Activated CD8-positive, alpha-beta memory T cell treated with anti-CD3 and anti-CD28 coated beads, Interleukin-2, amount 50 U/mL, for 24 hours (primary cell): Measurements from ENCODE around the gene TVP23A.
"Not testable (repeated sequence)": the region's sequence is repeated elsewhere in the genome, so short reads cannot be mapped to it uniquely, and the experiment has no call there.

Source experiments
- DNase-seq: peaks from one replicate; pipeline ENCODE4 v3.0.0-alpha.2; 2020; ENCODE audit errors: extremely low read depth

The TVP23A gene

GRCh38 chr16:10835281-10835931 is 16.8 kb upstream of the TVP23A start:
- no peak for DNase-seq

- DNase-seq, result no peak
These were observed 16.2 kb upstream of the TVP23A start for GRCh38 chr16:10834766-10835165.

- DNase-seq, result no peak
These were observed 15.5 kb upstream of the TVP23A start for GRCh38 chr16:10834130-10834529.

DNA sequence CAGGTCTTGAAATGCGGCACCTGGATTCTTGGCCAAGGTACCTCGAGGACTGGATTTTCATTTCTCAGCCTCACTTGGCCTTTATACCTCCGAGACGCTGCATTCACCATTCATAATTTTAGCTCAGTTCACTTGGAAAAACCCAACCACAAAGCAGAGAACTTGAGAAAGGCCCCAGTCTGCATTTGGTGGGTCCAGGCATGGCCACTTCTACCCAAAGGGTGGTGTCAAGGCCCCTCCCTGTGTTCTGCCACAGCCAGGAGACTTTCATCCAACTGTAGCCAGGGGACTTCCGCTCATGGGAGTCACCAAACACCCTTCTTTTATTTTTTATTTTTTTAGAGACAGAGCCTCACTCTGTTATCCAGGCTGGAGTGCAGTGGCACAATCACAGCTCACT is 14.7 kb upstream of the TVP23A start:
- no peak for DNase-seq

GRCh38 chr16:10831894-10832886 is 13.6 kb upstream of the TVP23A start:
- DNase-seq, result no peak

GRCh38 chr16:10830240-10830639 is 11.6 kb upstream of the TVP23A start:
- not testable (repeated sequence) for DNase-seq

- not testable (repeated sequence) for DNase-seq
These were observed 10.9 kb upstream of the TVP23A start for GRCh38 chr16:10829390-10830098.

DNA sequence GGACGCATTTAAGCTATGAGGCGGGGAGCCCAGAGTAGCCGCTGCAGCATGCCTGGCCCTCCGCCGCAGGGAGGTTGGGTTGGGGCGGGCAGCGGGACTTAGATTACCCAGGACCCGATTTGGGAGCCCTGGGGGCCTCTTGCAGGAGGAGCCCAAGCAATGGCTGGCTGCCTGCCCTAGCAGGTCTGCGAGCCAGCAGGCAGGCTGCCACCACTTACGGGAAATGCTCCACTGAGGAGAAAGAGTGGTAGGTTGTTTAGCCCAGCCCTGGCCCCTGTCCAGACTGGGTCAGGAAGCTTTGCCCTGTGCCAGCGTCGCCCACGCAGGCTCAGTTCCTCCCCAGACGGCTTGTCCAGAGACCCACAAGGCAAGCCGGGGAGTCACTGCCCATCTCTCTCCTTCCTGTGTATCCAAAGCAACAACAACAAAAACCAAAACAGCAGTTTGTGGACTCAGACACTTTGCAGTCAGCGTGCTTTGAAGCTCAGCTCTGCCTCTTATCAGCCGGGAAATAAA is 10.3 kb upstream of the TVP23A start:
- no peak for DNase-seq

DNA sequence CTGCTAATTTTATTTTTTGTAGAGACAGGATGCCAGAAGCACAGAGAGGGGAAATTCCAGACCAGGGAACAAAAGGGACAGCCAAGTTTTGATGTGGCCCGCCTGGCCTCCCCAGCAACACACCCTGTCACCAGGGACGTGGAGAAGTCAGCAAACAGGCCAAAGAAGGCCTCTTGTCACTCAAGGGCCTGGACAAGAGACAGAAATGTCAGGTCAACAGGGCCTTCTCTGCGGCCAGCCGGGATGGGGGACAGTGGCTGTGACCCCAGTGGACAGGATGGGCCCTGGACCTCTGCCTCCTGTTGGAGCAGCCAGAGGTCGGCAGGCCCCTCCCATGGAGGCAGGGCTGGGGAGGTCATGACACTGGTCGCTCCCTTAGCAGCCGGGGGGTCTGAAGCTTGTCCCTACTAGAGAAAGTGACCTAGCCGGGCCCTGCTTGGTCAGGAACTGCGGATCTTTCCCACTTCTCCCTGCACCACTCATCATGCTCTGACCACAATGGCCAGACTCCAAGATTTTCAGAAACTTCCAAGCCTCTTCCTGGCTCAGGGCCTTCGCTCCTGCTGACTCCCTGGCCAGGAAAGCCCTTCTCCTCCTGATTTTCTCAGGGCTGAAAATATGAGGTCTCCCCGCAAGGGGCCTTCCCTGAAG is 9.2 kb upstream of the TVP23A start:
- no peak for DNase-seq

- no peak for DNase-seq
These were observed 5.7 kb upstream of the TVP23A start for GRCh38 chr16:10824111-10824893.

GRCh38 chr16:10822702-10823101 is 4.1 kb upstream of the TVP23A start:
- no peak for DNase-seq

DNA sequence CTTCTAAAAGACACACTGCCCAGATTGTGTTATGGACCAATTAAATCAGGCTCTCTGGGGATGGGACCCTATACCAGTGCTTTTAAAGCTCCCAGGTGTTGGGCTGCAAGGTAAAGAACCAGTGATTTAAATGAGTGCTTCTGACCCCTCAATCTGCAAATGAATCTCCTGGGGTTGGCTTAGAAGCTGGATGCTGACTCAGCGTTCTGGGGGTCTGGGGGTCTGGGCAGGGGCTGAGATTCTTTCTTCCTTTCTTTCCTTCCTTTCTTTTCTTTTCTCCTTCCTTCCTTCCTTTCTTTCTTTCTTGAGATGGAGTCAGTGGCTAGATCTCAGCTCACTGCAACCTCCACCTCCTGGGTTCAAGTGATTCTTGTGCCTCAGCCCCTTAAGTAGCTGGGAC is 2.0 kb upstream of the TVP23A start:
- DNase-seq, result no peak

GRCh38 chr16:10817514-10817913 is 1.1 kb downstream of the TVP23A start:
- DNase-seq, result no peak

GRCh38 chr16:10813099-10813455 is 5.5 kb downstream of the TVP23A start:
- DNase-seq, result no peak

DNA sequence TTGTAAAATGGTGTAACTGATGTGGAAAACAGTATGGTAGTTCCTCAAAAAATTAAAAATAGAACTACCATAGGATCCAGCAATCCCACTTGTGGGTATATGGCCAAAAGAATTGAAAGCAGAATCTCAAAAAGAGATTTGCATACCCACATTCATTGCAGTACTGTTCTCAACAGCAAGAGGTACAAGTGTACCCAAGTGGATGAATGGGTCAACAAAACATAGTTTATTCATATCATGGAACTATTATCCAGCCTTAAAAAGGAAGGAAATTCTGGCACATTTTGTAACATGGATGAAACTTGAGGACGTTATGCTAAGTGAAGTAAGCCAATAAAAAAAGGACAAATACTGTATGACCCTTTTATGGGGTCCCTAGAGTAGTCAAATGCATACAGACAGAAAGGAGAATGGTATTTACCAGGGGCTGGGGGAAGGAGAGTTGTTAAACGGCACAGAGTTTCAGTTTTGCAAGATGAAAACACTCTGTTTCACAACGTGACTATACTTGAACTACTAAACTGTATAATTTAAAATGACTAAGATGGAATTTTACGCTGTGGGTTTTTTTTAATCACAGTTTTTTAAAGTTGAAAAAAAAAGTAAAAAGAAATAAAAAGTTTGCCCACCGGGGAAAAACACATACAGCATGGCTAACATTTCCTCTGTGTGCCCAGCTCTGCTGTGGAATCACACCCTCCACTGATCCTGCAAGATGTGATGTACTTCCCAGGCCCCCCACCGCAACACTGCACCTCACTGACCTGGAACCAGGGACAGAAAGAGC is 6.1 kb downstream of the TVP23A start:
- DNase-seq, result no peak

GRCh38 chr16:10809706-10810105 is 8.9 kb downstream of the TVP23A start:
- DNase-seq, result no peak

- no peak for DNase-seq
These were observed 9.7 kb downstream of the TVP23A start for GRCh38 chr16:10808850-10809249.

GRCh38 chr16:10808218-10808617 is 10.4 kb downstream of the TVP23A start:
- DNase-seq, result no peak

DNA sequence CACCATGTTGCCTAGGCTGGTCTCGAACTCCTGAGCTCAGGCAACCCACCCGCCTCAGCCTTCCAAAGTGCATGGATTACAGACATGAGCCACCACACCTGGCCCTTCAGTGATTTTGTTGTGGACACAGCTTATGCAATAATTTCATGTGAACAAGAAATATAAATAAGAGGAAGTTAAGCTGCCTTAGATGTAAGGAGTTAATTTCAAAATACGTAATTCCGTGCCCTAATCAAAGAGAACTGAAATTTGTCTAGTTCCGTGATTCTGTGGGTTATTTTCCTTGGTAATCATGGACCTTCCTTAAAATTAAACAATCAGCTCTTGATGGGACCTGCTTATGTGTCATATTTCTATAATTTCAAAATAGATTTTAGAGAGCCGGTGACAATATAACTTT is 11.9 kb downstream of the TVP23A start:
- DNase-seq, result no peak

- no peak for DNase-seq
These were observed 13.3 kb downstream of the TVP23A start for GRCh38 chr16:10805334-10805733.
